ENCODE measurements around the gene BAIAP3. TPM values are rescaled to one million over a fixed set of nuclear protein-coding genes. Genes with fewer than 3 reads are reported as not detected.

Gene BAIAP3
- total and polyA plus RNA-seq, 2 experiments from 2014 or later = 5.2 to 13.0 TPM

- no peak overlapping the region for H3K4me2 ChIP-seq
- Mint-ChIP-seq H3K9me3 (no peaks in the 10 kb centered on the region; the same call in 2 of the 3 replicates), H3K36me3 (ENCODE audit: low read depth) (no peaks in the 10 kb centered on the region), H3K27ac (no peak overlapping the region), H3K4me1 (peaks cover 6% of the 10 kb centered on the region; the same call in 2 of the 3 replicates), H3K27me3 (ENCODE audit: insufficient read depth, low read depth, poor library complexity) (peaks cover 21% of the 10 kb centered on the region), H3K4me3 (no peak overlapping the region)
- H3K79me2 ChIP-seq (replicated peaks; ENCODE audit: insufficient read depth) = no peaks in the 10 kb centered on the region
- H3F3A ChIP-seq (replicated peaks; ENCODE audit: low read depth) = no peaks in the 10 kb centered on the region
- H3K4me1 ChIP-seq (ENCODE audit: insufficient read depth) = no peaks in the 10 kb centered on the region; the same call in 1 of the 2 replicates
- H2AFZ ChIP-seq = no peak overlapping the region
- ATAC-seq = no peak
- H4K20me1 ChIP-seq (replicated peaks; ENCODE audit: insufficient read depth) = peaks cover 4% of the 10 kb centered on the region; the same call in 1 of the 2 replicates
- H3K27ac ChIP-seq (ENCODE audit: low read depth) = no peak overlapping the region
- no peaks in the 10 kb centered on the region for H3K9me2 ChIP-seq (ENCODE audit: insufficient read depth)
- no peak for DNase-seq (ENCODE audit: low spot score)
- no peaks in the 10 kb centered on the region; the same call in 1 of the 2 replicates for H3K36me3 ChIP-seq (ENCODE audit: insufficient read depth)
- H3K27me3 ChIP-seq (ENCODE audit: insufficient read depth) = no peaks in the 10 kb centered on the region
- no peak overlapping the region for H3K4me3 ChIP-seq
- TF ChIP-seq CREB1 (CRISPR knock-in tag; IDR thresholded peaks at IDR 0.05; ENCODE audit: low read depth) (no peak), ZNF331 (CRISPR knock-in tag; IDR thresholded peaks at IDR 0.05; ENCODE audit: low read depth) (no peak), CTCF (conservative IDR thresholded peaks at IDR 0.05; ENCODE audit: low read depth in 2 of 2) (no peak), ETS1 (IDR thresholded peaks at IDR 0.05) (no peak), REST (IDR thresholded peaks at IDR 0.05; ENCODE audit: unreplicated experiment) (no peak), NANOG (IDR thresholded peaks at IDR 0.05; ENCODE audit: borderline replicate concordance) (no peak), EZH2 (IDR thresholded peaks at IDR 0.05; ENCODE audit: low read depth, unreplicated experiment) (no peak), STAT1 (IDR thresholded peaks at IDR 0.05; ENCODE audit: unreplicated experiment) (no peak), ZNF462 (CRISPR knock-in tag; IDR thresholded peaks at IDR 0.05) (no peak), ZNF114 (CRISPR knock-in tag; IDR thresholded peaks at IDR 0.05) (no peak), JUNB (IDR thresholded peaks at IDR 0.05; ENCODE audit: unreplicated experiment) (no peak)
These were observed 11.6 kb downstream of the BAIAP3 start for GRCh38 chr16:1345087-1345486.

All from GM23338 (cell line).